Measurements from ENCODE around the gene SPIN1.

Gene SPIN1

GRCh38 chr9:88464851-88465250 lies 76.6 kb downstream of the SPIN1 start:
- Histone ChIP-seq H3K4me1 (ENCODE audit: control insufficient read depth, low read depth, low read length) (peaks cover 11% of the 10 kb centered on the region), H3K4me3 (ENCODE audit: low read length) (no peak overlapping the region), H3K27ac (ENCODE audit: low read length) (no peak overlapping the region), H3K9me3 (ENCODE audit: control insufficient read depth, low read depth, low read length) (no peaks in the 10 kb centered on the region), H3K27me3 (ENCODE audit: control insufficient read depth, insufficient read depth, low read length) (no peaks in the 10 kb centered on the region), H3K36me3 (ENCODE audit: control insufficient read depth, low read depth, low read length) (peaks cover 29% of the 10 kb centered on the region), H3K9ac (ENCODE audit: low read length) (no peak overlapping the region)

- Histone ChIP-seq H3K4me1 (ENCODE audit: control insufficient read depth, low read depth, low read length) (peaks cover 4% of the 10 kb centered on the region), H3K9ac (ENCODE audit: low read length) (no peak overlapping the region), H3K27ac (ENCODE audit: low read length) (no peak overlapping the region)
Observed at GRCh38 chr9:88468226-88468625, 80.0 kb downstream of the SPIN1 start.

GRCh38 chr9:88476491-88477271 lies 88.4 kb downstream of the SPIN1 start:
- Histone ChIP-seq H3K4me1 (ENCODE audit: control insufficient read depth, low read depth, low read length) (no peaks in the 10 kb centered on the region), H3K27ac (ENCODE audit: low read length) (no peak overlapping the region), H3K27me3 (ENCODE audit: control insufficient read depth, insufficient read depth, low read length) (no peaks in the 10 kb centered on the region), H3K9ac (ENCODE audit: low read length) (no peak overlapping the region), H3K4me3 (ENCODE audit: low read length) (no peak overlapping the region), H3K36me3 (ENCODE audit: control insufficient read depth, low read depth, low read length) (peaks cover 23% of the 10 kb centered on the region), H3K9me3 (ENCODE audit: control insufficient read depth, low read depth, low read length) (no peaks in the 10 kb centered on the region)

More at GRCh38 chr9:88468226-88468625, 80.0 kb downstream of the SPIN1 start:
- no peaks in the 10 kb centered on the region for H3K9me3 ChIP-seq (ENCODE audit: control insufficient read depth, low read depth, low read length)
- no peaks in the 10 kb centered on the region for H3K27me3 ChIP-seq (ENCODE audit: control insufficient read depth, insufficient read depth, low read length)
- peaks cover 20% of the 10 kb centered on the region for H3K36me3 ChIP-seq (ENCODE audit: control insufficient read depth, low read depth, low read length)
- no peak overlapping the region for H3K4me3 ChIP-seq (ENCODE audit: low read length)

GRCh38 chr9:88477300-88477751 lies 89.1 kb downstream of the SPIN1 start:
- H3K27ac ChIP-seq (ENCODE audit: low read length) = no peak overlapping the region
- no peak overlapping the region for H3K9ac ChIP-seq (ENCODE audit: low read length)
- no peak overlapping the region for H3K4me3 ChIP-seq (ENCODE audit: low read length)
- peaks cover 23% of the 10 kb centered on the region for H3K36me3 ChIP-seq (ENCODE audit: control insufficient read depth, low read depth, low read length)
- H3K4me1 ChIP-seq (ENCODE audit: control insufficient read depth, low read depth, low read length) = no peaks in the 10 kb centered on the region
- no peaks in the 10 kb centered on the region for H3K9me3 ChIP-seq (ENCODE audit: control insufficient read depth, low read depth, low read length)
- no peaks in the 10 kb centered on the region for H3K27me3 ChIP-seq (ENCODE audit: control insufficient read depth, insufficient read depth, low read length)

- no peak overlapping the region for H3K27ac ChIP-seq (ENCODE audit: low read length)
- H3K27me3 ChIP-seq (ENCODE audit: control insufficient read depth, insufficient read depth, low read length) = no peaks in the 10 kb centered on the region
- no peak overlapping the region for H3K9ac ChIP-seq (ENCODE audit: low read length)
- no peaks in the 10 kb centered on the region for H3K9me3 ChIP-seq (ENCODE audit: control insufficient read depth, low read depth, low read length)
- H3K4me1 ChIP-seq (ENCODE audit: control insufficient read depth, low read depth, low read length) = no peaks in the 10 kb centered on the region
- H3K4me3 ChIP-seq (ENCODE audit: low read length) = no peak overlapping the region
- H3K36me3 ChIP-seq (ENCODE audit: control insufficient read depth, low read depth, low read length) = peaks cover 23% of the 10 kb centered on the region
Observed at GRCh38 chr9:88478246-88478645, 90.0 kb downstream of the SPIN1 start.

- no peaks in the 10 kb centered on the region for H3K4me1 ChIP-seq (ENCODE audit: control insufficient read depth, low read depth, low read length)
- no peaks in the 10 kb centered on the region for H3K9me3 ChIP-seq (ENCODE audit: control insufficient read depth, low read depth, low read length)
- no peaks in the 10 kb centered on the region for H3K27me3 ChIP-seq (ENCODE audit: control insufficient read depth, insufficient read depth, low read length)
- no peak overlapping the region for H3K27ac ChIP-seq (ENCODE audit: low read length)
- H3K4me3 ChIP-seq (ENCODE audit: low read length) = no peak overlapping the region
- H3K36me3 ChIP-seq (ENCODE audit: control insufficient read depth, low read depth, low read length) = peaks cover 10% of the 10 kb centered on the region
- H3K9ac ChIP-seq (ENCODE audit: low read length) = no peak overlapping the region
Observed at GRCh38 chr9:88481933-88482332, 93.7 kb downstream of the SPIN1 start.

GRCh38 chr9:88488166-88488565 lies 99.9 kb downstream of the SPIN1 start:
- Histone ChIP-seq H3K36me3 (ENCODE audit: control insufficient read depth, low read depth, low read length) (peaks cover 6% of the 10 kb centered on the region), H3K9me3 (ENCODE audit: control insufficient read depth, low read depth, low read length) (no peaks in the 10 kb centered on the region), H3K4me3 (ENCODE audit: low read length) (no peak overlapping the region), H3K27me3 (ENCODE audit: control insufficient read depth, insufficient read depth, low read length) (no peaks in the 10 kb centered on the region), H3K27ac (ENCODE audit: low read length) (no peak overlapping the region), H3K4me1 (ENCODE audit: control insufficient read depth, low read depth, low read length) (no peaks in the 10 kb centered on the region), H3K9ac (ENCODE audit: low read length) (no peak overlapping the region)

GRCh38 chr9:88494983-88495721 lies 106.9 kb downstream of the SPIN1 start:
- Histone ChIP-seq H3K27me3 (ENCODE audit: control insufficient read depth, insufficient read depth, low read length) (no peaks in the 10 kb centered on the region), H3K4me3 (ENCODE audit: low read length) (no peak overlapping the region), H3K36me3 (ENCODE audit: control insufficient read depth, low read depth, low read length) (no peaks in the 10 kb centered on the region), H3K27ac (ENCODE audit: low read length) (no peak overlapping the region), H3K4me1 (ENCODE audit: control insufficient read depth, low read depth, low read length) (peaks cover 6% of the 10 kb centered on the region), H3K9me3 (ENCODE audit: control insufficient read depth, low read depth, low read length) (no peaks in the 10 kb centered on the region), H3K9ac (ENCODE audit: low read length) (no peak overlapping the region)

- H3K9me3 ChIP-seq (ENCODE audit: control insufficient read depth, low read depth, low read length) = no peaks in the 10 kb centered on the region
- no peak overlapping the region for H3K9ac ChIP-seq (ENCODE audit: low read length)
- H3K27me3 ChIP-seq (ENCODE audit: control insufficient read depth, insufficient read depth, low read length) = no peaks in the 10 kb centered on the region
- no peak overlapping the region for H3K27ac ChIP-seq (ENCODE audit: low read length)
- peaks cover 7% of the 10 kb centered on the region for H3K4me1 ChIP-seq (ENCODE audit: control insufficient read depth, low read depth, low read length)
- H3K4me3 ChIP-seq (ENCODE audit: low read length) = no peak overlapping the region
- H3K36me3 ChIP-seq (ENCODE audit: control insufficient read depth, low read depth, low read length) = no peaks in the 10 kb centered on the region
Observed at GRCh38 chr9:88497224-88497623, 109.0 kb downstream of the SPIN1 start.

- Histone ChIP-seq H3K27me3 (ENCODE audit: control insufficient read depth, insufficient read depth, low read length) (no peaks in the 10 kb centered on the region), H3K4me1 (ENCODE audit: control insufficient read depth, low read depth, low read length) (peaks cover 10% of the 10 kb centered on the region), H3K36me3 (ENCODE audit: control insufficient read depth, low read depth, low read length) (no peaks in the 10 kb centered on the region), H3K9me3 (ENCODE audit: control insufficient read depth, low read depth, low read length) (no peaks in the 10 kb centered on the region), H3K9ac (ENCODE audit: low read length) (no peak overlapping the region), H3K4me3 (ENCODE audit: low read length) (no peak overlapping the region), H3K27ac (ENCODE audit: low read length) (no peak overlapping the region)
Observed at GRCh38 chr9:88498880-88499279, 110.6 kb downstream of the SPIN1 start.

GRCh38 chr9:88501086-88501485 lies 112.8 kb downstream of the SPIN1 start:
- H3K27me3 ChIP-seq (ENCODE audit: control insufficient read depth, insufficient read depth, low read length) = no peaks in the 10 kb centered on the region
- H3K36me3 ChIP-seq (ENCODE audit: control insufficient read depth, low read depth, low read length) = no peaks in the 10 kb centered on the region
- no peak overlapping the region for H3K4me3 ChIP-seq (ENCODE audit: low read length)
- no peak overlapping the region for H3K27ac ChIP-seq (ENCODE audit: low read length)
- no peak overlapping the region for H3K9ac ChIP-seq (ENCODE audit: low read length)
- H3K4me1 ChIP-seq (ENCODE audit: control insufficient read depth, low read depth, low read length) = peaks cover 5% of the 10 kb centered on the region
- no peaks in the 10 kb centered on the region for H3K9me3 ChIP-seq (ENCODE audit: control insufficient read depth, low read depth, low read length)

Measured in iPS-18a (cell line).